NCI-H1092 treated with DMSO at 0.1 percent for 48 hours (cell line): ENCODE measurements around the gene CEBPE.

Source experiments
- DNase-seq: peaks from one replicate; lab custom pipeline; 2025; lab: John Stamatoyannopoulos, UW

The CEBPE gene

GRCh38 chr14:23102801-23103200 is 16.3 kb downstream of the CEBPE start:
- no peak for DNase-seq

DNA sequence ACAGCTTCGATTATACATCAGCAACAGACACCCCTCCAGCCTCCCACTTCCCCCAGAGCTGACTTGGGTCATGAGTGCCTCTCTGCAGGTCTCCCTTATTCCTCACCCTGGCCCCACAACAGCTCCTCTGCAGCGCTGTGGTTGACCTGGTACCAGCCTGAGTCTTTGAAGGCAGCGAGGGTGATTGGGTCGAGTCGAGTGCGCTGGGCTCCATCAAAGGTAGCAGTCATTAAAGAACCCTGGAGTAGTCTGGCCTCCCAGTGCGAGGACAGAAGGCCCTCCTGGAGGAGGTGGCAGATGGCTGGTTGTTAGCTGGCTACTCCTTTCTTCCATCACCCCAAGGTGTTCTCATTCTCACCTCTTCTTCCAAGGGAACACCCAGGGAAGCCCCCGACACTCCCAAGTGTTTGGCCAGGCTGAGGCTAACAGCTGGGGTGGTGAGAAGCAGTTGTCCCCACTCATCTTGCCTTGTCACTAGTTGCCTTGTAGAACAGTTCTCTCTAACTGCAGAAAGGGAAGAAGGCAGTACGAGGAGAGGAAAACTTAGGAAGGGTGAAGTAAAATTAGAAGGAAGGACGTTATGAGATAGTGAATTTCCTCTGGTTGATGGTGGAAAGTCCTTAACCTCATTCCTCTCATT is 16.9 kb downstream of the CEBPE start:
- no peak for DNase-seq

DNA sequence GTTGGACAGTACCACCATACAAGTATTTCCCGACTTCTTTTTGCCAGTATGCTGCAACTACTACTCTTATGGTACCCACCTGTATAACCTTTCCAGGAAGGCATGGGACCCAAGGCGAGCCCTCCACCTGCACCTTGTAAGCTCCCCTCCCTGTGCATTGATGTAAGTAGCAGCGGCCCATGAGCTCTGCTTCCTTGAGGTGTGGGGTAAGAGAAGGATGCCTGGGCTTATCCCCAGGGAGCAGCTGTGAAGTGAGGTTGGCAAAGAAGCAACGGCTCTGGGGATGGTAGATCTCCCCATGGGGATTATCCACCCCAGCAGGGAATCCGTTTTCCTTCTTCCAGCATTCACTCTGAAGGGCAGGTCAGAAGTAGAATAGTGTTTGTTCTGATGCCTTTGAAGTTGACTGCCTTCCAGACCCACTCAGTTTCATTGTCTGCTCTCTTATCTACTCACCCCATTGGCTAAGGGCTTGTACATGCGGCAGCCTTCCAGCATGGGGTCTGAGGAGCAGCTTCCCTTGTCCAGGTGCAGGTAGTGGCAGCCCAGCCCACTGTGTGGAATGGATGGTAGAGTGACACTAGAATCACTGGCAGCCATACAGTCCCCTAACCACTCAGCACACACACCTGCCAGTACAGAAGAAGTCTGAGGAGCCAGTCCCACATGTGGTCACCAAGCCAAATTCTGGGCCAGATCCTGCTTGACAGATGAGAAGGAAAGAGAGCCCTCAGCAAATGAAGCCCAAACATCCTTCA is 17.7 kb downstream of the CEBPE start:
- DNase-seq = no peak

- DNase-seq = no peak
These were observed 19.7 kb downstream of the CEBPE start for GRCh38 chr14:23099212-23099861.

GRCh38 chr14:23097786-23098185 is 21.3 kb downstream of the CEBPE start:
- no peak for DNase-seq

DNA sequence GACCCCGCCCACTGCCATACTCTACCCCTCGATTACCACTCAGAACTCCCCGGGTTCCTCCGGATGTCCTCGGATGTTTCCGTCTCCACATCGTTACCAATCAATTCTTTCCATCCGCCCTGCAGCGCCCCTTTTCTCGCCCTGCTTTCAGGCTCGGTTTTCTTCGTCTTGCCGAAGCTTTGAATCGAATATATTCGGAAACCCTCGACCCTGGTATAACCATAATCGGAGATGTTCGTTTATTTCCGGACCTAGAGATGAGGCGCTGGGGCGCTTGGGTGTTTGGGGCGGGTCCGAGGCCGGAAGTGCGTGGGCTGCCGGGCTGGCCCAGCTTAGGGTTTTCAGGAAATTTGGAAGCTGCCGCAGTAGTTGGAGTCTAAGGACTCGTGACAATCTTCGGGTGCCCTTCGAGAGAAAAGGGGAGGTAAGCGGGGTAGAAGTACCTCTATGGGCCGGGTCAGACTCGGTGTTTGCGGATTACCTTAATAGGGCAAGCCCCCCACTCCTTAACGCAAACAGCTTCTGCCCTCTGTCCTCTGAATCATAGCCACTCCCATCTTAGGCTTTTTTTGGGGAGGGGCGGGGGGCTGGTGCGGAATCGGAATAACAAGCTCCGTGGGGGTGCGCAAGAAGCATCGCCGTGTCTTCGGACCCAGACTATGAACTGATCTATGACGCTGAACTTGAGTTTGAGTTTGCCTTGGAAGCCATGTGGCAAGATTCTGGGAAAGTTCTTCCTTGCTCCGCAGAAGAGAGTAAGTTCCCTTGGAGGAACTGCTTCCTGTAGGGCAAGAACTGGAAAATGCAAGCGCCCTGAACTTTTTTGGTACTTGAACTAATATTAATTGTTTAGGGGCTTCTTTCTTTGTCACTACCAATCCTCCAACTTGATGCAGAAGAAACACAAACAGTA is 23.6 kb downstream of the CEBPE start, which contains the start of gene C14orf119:
Gene C14orf119, plus strand, starts transcription at position 310 of the 913 bp plus-strand sequence. CDS start 2,154 bp downstream, outside the sequence.
- DNase-seq = no peak

- no peak for DNase-seq
These were observed 24.3 kb downstream of the CEBPE start, which contains the start of gene ACIN1 for GRCh38 chr14:23094666-23095195. Gene ACIN1, minus strand, starts transcription at chr14:23095136. Its CDS starts 24 bp downstream, at chr14:23095112.

- no peak for DNase-seq
These were observed 24.9 kb downstream of the CEBPE start for GRCh38 chr14:23093991-23094665.

GRCh38 chr14:23093526-23093925 is 25.5 kb downstream of the CEBPE start:
- no peak for DNase-seq

DNA sequence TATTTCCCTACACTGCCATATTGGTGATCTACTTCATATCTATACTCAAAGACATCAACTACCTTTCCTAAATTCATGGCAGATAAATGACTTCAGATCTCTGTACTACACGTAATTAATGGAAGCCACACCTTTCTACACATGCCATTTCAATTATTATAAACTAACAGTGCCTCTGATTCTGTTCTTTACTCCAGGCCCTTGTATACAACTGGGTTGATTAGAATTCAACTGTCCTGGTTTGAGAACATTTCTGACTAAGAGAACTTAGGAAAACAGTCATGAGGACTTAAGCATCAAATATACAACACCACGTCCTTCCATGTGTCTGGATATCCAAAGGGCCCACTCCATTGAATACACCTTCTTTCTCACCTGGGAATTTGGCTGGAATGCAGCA is 26.0 kb downstream of the CEBPE start:
- no peak for DNase-seq

DNA sequence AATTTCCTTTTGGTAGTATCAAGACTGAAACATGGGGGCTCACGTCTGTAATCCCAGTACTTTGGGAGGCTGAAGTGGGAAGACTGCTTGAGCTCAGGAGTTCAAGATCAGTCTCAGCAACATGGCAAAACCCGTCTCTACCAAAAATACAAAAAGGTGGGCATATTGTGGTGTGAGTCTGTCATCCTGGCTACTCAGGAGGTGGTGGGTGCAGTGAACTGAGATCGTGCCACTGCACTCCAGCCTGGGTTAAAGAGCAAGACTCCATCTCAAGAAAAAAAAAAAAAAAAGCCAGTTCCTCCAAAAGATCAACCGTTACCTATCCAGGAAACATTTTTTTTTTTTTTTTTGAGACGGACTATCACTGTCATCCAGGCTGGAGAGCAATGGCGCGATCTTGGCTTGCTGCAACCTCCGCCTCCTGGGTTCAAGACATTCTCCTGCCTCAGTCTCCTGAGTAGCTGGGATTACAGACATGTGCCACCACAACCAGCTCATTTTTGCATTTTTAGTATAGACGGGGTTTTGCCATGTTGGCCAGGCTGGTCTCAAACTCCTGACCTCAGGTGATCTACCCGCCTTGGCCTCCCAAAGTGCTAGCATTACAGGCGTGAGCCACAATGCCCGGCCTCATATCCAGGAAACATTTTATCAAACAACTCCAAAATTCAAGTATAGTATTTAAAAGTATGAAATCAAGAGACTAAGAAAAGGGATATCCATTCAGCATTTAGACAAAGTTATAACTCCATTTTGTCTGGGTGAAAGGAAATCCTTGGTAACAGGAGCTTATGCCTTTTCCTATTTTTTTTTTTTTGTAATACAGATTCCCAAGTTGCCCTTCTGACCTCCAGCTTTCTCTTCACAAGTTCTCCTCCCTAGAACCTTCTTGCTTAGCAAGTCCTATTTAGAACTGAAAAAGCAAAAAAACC is 27.5 kb downstream of the CEBPE start:
- DNase-seq = no peak

DNA sequence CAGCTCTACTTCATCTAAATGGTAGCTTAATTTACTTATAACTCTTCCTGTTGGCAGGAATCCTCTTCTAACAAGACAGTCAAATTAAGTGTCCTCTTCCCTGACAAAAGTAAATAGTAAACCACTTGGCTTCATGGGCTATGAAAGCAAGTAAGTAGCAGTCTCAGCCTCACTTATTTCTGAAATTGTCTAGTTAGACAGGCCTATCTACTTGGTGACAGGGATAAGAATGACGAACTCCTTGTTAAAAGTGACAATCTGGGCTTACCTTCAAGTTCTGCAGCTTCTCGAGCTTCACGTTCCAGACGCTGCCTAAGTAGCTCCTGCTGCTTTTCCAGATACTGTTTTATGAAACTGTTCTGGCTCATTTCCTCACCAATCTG is 28.8 kb downstream of the CEBPE start:
- DNase-seq = no peak

DNA sequence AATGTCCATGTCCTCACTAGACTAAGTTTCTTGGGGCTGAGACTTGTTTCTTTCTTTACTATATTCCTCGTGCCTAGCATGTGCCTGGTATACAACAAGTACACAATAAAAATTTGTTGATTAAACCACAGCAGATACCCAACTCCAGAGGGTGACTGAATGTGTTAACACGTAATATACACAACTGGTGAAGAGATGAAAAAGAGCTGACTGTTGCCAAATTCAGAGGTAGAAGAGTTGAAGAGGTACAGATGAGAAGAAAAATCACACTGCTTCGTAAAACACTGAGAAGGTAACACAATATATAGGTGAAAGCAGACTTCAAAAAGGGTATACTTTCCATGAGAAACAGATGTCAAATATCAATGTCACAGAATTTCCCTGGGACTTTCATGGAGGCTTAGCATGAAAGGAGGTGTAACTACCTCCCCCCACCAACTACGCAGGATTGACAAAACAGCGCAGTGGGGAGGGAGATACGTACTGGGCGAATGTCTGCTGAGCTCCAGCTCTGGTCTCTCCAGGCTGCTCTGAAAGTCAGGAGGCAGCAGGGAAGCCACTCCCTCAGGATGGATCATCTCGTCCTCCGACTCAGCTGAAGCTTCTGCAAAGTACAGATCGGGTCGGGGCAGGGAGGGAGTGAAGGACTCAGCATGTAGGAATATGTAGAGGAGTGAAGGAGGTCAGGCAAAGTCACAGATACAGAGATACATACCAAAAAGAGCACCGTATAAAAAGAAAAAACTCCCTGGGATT is 29.4 kb downstream of the CEBPE start:
- DNase-seq = no peak

DNA sequence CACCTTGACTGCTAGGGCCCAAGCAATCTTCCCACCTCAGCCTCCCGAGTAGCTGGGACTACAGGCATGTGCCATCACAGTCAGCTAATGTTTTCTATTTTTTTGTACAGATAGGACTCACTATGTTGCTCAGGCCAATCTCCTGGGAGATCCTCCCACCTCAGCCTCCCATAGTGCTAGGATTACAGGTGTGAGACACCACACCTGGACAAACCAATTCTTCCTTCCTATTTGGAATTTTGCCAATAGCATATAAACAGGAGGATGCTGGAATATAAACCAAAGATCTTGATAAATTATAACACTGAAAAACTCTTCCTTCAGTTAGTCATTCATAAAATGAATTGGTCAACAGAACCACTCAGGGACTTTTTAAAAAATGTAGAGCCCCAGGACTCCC is 32.5 kb downstream of the CEBPE start:
- DNase-seq = no peak

DNA sequence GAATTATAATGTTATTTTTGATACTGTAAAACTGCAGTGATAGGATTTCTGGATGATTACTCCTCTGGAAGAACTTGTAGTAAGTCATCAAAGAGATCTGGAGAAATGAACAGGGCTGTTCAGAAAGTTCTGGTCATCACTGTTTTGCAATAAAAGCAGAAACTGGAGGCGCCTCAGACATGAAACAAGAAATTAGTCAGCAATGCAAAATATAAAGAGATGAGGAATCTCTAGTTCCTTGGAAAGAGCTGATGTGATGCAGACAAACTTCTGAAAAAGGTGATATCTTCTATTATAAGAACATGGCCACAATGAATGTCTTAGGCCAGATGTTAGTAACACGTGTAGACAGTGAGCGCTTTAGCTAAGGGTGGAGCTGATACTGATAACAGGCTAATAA is 33.6 kb downstream of the CEBPE start:
- no peak for DNase-seq

- no peak for DNase-seq
These were observed 38.6 kb downstream of the CEBPE start for GRCh38 chr14:23080474-23080873.

DNA sequence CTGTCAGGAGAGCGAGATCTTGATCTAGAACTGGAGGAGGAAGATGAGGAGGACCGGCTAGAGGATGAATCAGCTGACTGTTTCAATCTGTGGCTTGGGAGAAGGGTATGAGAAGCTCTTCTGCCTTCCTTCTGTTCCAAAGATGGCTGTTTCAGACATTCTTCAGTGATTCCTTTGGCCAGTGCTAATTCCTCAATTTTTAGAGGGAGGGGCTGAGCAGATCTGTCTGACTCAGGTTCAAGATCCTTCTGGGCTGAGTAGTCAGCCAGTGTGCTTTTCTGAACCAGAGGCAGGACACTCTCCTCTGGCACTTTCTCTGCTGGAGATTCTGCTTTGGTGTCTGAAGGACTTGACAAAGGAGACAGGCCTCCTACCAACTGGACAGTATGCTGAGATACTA is 39.3 kb downstream of the CEBPE start:
- no peak for DNase-seq

DNA sequence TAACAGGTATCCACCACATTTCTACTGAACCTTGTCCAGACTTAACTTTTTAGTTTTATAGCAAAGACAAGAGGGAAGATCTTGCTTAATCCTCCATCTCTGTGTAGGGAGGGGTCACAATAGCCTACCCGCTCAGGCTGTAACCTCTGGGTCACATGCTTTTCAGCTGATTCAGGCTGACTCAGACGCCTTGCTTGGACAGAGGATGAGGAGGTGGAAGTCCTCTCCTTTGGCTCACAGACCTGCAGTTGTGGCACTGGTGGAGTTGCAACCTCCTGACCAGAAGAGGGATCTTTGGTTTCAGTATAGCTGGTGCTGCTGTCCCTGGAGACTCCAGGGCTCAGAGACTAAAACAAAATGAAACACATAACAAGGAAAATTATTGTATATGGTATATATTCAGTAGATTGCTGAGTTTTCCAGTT is 40.4 kb downstream of the CEBPE start:
- DNase-seq = no peak

DNA sequence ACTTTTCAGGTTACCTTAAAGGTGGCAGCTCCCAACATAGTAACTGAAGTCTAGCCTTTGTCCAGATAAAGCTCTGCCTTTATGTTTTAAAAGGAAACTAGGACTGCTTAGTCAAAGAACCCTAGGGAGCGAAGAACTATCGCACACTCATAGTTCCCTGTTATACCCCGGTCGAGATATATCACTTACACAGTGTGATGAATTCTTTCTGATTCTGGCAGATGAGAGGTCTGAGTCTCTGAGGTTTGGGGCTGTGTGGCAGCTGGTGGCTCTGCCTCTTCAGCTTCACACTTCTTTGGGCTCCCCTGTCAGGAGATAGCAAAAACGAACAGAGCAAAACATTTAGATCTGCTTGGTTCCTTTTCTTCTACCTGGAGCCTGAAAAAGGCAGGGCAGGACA is 41.1 kb downstream of the CEBPE start:
- no peak for DNase-seq
